Stimulated activated CD8-positive, alpha-beta memory T cell treated with anti-CD3 and anti-CD28 coated beads, Interleukin-7, amount 100 ng/mL, for 4 hours (primary cell): ENCODE measurements around the gene STX8.

Experiments
- DNase-seq, 2 donors: peaks; one replicate each; pipeline ENCODE4 v3.0.0-alpha.2; 2020; ENCODE audit warnings: low read depth in 2 of 2

The STX8 gene

DNA sequence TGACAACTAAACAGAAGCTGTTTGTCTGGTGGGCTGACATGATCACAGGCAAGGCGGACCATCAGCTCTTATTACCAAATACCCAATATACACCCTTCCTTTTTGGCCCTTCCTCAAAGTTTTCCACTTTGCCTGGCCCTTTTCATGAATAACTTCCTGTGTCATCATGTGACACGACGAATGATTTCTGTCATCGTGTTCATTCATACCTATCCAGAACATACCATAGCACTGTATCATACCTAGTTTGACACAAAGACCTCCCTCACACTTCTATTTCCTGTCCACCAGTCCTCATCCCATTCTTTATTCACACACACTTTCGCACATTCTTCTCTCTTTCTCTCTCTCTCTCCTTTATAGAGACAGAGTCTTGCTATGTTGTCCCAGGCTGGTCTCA, 131.8 kb downstream of the STX8 start:
- DNase-seq: no peak

DNA sequence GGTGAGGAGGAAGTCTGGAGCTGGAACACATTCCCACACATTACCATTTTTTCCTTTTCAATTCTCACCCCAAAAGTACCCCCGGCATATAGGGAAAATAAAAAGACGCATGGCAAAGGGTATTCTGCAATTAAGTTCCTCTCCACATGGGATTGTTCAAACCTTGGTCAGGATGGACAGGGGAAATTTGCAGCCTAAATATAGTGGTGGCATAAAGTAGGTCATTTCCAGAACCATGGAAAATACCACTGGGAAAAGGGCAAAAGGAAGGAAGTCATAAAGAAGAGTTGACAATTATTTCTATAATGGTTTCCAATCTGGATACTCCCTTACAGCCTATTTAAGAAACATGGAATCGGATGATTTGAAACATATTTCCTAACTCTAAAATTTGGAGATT, 135.8 kb downstream of the STX8 start:
- no peak for DNase-seq

DNA sequence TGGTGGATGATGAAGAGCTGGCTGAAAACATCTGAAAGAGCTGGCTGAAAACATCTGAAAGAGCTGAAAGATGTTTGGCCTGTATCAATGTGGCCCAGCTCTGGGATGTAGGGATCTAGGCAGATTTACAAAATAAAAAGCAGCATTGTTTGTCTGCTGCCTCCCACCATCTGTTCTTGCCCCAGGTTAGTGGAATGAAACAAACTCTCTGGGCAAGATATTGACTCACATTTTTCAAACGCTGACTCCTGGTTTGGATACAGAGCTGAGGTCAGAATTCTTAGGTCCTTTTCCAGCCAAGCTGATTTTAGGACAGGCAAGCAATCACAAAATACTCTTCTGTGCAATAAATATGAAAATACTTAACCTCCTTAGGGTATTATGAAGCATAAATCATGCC, 139.0 kb downstream of the STX8 start:
- no peak for DNase-seq

DNA sequence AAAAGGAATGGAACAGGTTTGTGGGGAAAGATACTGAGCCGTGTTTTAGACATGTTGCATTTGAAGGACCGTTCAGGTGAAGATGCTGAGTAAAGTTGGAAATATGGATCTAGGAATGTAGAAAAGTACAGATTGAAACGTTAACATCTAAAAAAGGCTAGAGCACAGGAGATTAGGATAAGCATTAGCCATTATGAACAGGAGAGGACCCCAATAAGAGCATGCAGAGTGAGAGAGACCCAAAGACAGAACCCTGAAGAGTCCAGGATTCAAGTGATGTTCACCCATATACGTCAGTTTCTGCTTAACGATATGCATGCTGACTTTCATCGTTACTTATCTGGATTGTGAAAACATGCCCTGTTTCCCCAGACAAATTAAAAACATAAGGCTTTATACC, 140.5 kb downstream of the STX8 start:
- no peak for DNase-seq

DNA sequence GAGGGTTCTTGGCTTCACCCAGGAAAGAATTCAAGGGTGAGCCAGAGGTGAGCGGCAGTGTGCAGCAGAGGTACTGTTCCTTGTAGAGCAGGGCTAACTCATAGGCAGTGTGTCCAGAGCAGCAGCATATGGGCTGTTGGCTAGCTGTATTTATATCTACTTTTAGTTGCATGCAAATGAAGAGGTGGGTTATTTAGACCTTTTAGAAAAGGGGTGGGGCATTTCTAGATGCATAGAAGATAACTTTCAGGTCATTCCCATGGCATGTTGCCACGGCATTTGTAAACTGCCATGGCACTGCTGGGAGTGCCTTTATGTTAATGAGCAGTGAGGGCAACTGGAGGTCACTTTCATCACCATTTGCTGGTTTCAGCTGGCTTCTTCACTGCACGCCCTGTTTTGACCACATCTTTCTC, 141.0 kb downstream of the STX8 start:
- DNase-seq: no peak

DNA sequence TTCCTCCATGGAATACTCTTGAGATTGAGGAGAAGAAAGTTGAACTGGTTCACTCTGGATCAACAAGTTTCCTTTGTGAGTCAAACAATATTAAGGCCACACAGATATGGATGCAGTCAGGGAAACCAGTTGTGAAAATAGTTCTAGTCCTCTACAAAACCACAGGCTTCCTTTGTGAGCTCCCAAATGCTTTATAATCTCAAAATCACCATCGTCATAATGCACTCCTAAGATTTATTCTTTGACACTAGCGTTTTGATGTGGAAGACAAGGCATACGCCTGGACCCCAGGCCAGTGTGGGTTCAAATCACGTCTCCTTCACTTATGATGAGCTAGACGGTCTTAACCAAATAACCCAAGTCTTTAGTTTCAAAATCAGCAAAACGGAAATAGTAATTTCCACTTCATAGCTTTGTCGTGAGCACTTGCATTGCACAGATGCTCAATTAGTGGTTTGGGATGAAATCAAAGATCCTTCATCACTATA, 142.6 kb downstream of the STX8 start:
- no peak for DNase-seq

DNA sequence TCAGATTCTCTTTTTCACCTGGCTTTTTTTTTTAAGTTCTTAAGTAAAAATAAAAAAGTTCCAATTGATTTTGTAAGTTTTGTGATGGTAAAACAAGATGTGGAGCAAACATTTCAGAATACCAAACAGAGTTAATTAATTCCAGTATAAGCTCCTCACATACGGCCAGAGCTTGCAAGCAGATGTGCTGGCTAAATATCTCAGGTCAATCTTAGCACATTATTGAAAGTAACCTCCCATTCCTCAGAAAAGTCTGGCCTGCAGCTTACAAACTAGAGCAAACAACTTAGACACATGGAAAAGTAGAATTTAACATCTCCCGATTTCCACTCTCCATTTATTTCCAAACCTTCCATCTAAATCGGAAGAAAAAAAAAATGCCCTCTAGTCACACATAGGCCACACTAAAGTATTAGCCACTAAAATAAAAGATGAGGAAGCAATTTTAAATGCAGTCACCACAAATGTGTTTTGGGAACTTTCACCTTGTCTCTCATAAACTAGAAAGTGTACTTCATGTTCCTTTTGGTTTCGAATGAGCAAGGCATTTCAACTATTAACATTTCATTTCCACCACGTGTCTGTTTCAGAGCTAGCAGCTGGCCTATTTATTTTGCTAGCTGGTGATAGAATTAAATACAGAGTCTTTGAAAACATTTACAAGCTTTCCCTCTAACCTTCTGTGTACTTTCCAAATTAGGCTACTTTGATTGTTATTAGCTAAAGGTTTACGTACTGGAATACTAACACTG, 143.3 kb downstream of the STX8 start:
- DNase-seq: no peak

DNA sequence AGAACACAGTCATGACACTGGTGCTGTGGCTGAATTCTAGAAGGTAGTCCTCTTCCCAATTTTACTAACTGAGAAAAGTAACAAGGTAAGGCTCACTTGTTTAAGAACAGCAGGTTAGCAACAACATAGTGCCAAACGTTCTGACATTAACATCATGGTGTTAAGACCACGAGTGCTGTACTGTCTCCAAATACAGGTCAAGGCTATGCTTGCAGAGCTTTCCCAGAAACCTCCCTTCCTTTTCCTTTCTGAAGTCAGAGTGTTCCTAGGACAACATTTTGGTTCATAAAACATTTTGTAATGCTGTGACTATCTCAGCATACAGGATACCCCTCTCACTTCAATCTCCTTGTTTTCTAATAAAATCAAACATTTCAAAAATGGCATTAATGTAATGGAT, 144.0 kb downstream of the STX8 start:
- no peak for DNase-seq

DNA sequence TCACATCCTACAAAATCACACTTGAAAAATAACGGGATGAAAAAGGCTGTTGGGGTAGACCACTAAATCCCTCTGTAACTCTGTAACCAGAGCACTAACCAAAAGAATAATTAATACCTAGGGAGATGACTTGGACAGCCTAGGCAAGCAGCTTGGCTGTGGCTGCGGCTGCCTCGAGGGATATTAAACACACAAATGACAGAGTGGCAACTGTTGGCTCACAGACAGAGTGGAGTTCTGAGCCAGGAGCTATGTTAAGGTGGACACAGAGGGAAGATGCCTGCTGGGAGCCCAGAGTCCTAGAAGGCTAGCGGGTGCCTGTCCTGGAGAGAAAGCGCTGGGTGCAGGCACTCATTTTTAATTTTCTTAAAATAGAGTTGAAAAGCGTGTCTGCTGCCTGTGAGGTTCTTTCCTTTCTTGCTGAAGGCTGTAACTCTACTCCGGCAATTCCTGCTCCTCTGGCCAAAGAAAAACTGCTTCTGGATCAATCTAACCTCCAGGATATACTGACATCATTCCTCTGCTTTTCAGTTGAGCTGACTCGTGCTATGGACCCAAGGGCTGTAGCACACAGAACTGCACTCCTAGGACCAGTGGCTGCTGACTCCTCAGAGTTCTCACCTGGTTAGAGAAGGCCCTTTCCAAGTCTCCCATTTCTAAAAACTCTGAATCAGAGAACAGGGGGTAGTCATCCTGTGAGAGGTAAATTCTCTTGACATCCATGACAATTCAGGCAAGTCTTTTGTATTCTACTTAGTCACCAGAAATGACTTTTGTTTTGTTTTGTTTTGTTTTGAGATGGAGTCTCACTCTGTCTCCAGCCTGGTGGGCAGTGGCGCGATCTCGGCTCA, 147.9 kb downstream of the STX8 start:
- no peak for DNase-seq

DNA sequence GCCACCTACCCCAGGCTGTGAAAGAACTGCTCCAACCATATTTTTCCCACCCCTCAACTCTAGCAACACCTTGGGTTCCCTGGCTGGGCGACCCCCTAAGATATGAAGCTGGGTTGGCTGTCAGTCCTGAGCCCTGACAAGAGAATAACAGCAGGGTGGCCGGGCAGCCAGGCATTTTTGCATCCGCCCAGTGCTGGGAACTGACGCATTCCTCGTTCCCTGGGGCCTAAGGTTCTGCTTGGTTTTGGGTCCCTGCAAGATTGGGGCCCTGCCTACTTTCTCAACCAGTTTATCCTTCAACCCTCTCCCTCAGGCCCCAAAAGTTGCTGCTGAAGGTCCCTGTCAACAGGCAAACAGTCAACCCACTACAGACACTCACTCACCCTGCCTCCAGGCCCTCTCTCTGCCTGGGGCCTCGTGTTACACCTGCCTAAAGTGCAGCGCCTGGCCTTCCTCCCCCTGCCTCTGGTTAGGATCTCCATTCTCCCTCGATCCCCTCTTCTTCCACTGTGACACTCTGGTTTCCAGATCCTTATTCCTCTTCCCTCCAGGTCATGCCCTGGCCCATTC, 151.5 kb downstream of the STX8 start:
- DNase-seq: no peak

DNA sequence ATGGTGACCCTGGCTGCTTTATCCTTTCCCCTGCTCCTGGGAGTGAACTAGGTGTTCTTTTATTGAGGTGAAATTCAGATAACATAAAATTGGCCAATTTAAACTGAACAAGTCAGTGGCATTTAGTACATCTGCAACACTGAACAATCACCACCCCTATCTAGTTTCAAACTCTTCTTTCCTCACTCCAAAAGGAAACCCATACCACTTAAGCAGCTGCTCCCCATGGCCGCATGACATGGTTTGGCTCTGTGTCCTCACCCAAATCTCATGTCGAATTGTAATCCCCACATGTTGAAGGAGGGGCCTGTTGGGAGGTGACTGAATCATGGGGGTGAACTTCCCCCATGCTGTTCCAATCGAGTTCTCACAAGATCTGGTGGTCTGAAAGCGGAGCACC, 154.1 kb downstream of the STX8 start:
- DNase-seq: no peak

DNA sequence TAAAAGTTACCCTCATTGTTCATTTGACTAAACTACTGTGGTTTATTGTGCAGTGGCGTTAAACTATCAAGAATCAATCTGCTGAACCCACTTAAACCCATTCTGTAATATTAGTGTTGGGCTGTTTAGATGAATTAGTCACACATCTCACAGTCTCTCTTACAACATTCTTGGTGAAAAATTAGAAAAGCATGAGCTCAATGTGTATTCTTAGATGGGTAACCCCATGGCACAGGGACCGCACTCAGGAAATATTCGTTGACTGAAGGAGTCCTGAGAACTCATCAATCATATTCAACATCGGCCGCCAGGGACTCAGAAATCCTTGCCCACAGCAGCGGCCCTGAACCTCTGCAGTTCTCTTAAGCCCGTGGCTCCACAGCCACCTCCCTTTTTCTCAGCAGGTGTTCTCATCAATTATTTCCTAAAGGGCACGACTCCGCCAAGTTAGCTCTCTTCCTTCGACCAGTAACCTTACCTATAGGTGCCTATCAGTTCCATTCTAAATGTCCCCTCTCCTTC, 155.6 kb downstream of the STX8 start:
- DNase-seq: no peak

DNA sequence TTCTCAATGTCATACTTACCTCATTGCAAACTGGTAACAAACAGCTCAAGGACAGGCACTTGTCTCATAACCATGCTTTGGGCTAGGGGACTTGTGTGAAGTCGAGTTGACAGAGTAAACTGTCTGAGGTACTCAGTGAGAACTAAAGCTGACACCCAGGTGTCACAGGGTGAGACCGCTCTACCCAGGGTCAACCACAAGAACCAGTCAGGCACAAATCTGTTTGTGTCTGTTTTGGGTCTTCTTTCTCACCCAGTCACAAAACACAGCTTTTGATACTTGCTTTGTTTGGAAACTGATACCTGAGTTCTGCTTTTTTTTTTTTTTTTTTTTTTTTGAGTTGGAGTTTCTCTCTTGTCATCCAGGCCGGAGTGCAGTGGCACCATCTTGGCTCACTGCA, 161.1 kb downstream of the STX8 start:
- no peak for DNase-seq

DNA sequence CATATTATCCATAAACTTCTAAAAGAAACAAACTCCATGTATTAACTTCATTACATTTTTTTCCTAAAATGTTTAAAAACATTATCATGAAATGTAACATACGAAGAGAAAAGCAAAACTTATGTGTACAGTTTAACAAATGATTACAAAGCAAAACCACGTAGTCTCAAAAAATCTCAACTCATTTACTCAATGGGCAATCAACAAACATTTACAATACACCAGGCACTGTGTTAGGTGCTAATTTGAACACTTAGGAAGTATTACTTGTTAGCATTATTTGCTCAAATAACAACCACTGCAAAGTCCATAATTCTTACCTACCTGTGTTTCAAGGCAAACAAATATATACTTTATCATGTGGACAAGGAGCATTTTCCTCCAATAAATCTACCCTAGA, 164.9 kb downstream of the STX8 start:
- DNase-seq: no peak

DNA sequence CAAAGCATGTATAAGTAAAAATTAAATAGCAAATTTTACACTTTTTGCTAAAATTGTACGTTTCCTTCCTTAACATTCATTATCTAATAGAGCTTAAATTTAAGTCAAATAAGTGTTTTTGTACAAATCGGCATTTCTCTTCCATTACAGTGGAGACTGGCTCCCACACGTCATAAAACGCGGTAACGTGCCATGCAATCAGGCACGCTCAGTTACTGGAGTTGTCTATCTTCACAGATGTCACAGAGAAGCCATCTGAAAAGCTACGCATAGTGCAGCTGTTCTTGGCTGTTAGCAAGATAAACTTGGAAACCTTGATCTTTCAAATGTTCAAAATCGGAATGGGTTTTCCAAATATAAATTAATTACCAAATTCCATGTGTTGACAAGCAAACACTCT, 165.3 kb downstream of the STX8 start:
- no peak for DNase-seq

DNA sequence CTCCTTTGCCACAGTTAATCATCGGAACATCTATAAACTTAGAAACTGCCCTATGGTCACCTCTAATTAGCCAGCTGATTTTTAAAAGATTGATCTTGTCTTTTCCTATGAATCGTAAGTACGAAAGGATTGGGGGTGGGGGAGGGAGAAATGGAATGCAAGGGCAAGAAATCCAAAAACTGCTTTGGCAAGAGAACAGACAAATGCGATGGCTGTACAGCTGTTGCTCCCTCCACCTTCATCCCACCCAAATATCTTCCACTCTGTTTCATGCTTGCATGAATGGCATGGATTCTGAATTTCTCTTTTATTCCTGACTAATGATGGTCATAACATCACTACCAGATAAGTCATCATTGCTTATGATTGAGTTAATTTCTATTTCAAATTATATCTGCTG, 165.7 kb downstream of the STX8 start:
- DNase-seq: no peak

DNA sequence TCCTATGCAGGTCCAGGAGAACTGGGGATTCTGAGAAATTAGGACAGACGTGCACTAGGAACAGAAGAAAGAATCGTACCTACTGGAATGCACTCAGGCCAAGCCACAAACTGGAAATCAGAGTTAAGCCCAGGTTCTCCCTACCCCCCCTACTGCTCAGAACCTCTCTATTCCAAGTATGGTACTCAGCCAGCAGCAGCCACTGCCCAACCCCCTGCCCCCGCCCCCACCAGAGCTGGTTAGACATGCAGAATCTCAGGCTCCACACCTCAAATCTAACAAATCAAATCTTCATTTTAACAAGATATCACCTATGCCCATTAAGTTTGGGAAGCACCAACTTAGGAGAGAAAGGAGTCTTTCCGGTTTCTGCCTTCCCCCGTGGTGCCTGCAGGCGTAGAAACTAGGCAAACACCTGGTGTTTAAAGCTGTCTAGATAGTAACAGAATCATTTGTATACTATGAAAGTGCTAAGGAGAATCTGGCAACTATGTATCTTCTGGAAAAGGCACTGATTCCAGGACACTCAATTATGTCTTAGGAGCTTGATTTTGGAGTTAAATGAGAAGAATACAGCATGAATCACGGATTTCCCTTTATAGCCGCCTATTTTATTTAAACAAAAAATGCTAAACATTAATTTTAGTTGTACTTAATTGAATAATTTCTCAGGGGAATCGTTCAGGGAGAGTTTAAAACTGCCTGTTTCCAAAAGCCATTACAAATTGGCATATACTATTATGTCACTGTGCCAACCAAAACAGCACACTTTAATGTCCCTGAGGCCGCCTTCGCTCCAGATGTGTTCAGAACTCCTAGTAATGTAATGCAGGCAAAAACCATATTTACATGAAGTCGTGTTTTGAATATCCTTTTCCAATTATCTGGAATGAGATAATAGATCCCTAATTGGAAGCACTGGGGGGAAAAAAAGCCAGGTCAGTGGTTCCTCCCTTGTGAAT, 166.5 kb downstream of the STX8 start:
- DNase-seq: no peak

DNA sequence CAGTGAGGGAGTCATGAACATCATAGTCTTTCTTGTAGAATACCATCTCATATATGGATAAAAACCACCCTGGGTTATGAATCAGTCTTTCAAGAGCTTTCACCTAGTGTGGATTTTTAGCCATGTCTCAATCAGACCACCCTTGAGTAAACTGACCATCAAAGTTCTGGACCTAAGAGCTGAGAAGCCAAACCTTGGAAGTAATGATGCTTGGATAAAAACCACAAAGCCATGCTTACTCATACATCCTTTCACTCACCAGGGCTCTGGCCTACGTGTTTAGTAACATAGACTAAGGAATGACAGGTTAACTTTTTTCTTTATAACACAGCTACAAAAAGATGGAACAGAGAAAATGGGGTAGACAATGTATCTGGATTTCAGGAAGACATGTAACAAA, 167.2 kb downstream of the STX8 start:
- no peak for DNase-seq

DNA sequence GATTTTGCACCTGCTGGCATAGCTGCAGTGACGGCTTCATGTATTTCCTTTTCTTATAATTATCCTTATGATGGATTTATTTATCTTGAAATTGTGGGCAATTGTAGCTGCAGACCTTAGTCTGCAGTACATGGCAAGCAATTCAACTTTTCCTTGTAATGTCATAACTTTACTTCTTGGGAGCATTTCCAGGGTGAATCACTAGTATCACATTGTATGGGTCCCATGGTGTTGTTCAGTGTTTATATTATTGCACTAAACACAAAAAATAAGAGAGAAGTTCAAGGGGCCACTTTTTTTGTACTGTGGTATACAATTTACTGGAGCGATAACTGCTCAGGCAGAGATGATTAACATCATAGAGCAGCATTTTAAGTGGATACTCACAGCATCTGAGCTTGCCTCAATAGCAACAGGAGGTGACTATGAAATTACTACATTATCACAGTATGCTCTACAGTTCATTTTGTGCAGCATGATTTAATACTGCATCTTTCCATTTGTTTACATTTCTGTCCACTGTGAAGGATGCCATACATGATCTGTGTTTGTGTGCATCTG, 169.5 kb downstream of the STX8 start:
- no peak for DNase-seq

DNA sequence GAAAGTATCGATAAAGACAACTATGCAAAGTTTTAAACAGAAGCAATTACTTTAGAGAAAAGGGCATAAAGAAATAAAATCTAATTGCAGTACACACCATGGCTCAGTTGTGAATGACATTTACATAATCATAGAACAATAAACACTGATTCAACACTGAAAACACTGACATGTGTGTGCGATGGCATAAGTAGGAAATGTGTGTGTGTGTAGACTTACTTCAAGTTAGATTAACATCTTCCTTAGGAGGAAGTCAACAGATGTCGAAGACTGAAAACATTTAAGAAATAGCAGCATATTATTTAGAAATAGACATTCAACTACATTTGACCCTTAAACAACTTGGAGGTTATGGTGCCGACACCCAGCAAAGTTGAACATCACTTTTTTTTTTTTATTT, 172.4 kb downstream of the STX8 start:
- no peak for DNase-seq

DNA sequence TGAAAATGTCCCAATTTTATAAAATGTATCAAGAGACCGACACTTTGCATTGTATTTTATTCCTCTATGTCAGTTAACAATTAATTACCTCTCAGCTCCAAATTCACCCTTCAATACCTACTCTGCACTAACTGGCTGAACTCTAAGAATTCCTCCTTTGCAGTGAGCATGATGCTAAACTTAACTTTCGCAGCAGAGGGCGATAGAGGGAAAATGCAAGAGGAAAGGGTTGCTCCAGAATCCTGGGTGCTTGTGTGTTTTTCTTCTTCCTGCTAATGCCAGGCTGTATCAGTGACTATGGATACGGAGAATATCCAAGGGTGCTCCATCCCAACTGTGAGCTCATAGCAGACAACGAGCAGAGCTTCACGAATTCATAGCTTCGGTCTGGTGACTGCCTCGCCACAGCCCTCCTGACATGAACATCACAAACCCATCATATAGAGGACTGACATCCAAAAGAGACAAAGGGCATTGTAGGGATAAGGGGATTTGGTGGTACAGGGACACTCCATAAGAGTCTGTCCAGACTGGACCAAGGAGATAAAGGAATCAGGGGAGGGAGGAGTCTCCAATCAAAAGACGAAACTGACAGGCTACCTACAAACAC, 172.9 kb downstream of the STX8 start:
- no peak for DNase-seq
